Measurements from ENCODE around the gene SLC7A5. TPM values are rescaled to one million over a fixed set of nuclear protein-coding genes. Genes with fewer than 3 reads are reported as not detected.

The SLC7A5 gene
- total and polyA plus RNA-seq, 2 of the 13 experiments (the other 11 are each of a cell fraction or from before 2014, with no cell fraction given), result 79.6 to 155 TPM

DNA sequence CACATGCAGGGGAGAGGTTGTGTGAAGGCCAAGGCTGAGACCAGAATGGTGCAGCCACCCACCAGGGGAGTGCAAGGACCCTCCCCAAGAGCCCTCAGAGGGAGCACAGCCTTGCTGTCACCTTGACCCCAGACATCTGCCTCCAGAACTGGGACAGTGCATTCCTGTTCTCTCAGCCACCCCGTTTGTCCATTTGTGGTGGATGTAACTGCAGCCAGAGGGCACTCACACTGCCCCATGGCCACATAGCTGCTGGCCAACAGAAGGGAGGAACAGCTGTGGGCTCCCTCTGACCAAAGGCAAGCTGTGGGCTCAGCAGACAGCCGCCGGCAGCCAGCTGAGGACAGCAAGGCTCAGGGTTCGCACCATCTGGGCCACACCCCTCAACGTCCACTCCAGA lies 53.7 kb downstream of the SLC7A5 start (continued):
- TF ChIP-seq, protein P1, sequence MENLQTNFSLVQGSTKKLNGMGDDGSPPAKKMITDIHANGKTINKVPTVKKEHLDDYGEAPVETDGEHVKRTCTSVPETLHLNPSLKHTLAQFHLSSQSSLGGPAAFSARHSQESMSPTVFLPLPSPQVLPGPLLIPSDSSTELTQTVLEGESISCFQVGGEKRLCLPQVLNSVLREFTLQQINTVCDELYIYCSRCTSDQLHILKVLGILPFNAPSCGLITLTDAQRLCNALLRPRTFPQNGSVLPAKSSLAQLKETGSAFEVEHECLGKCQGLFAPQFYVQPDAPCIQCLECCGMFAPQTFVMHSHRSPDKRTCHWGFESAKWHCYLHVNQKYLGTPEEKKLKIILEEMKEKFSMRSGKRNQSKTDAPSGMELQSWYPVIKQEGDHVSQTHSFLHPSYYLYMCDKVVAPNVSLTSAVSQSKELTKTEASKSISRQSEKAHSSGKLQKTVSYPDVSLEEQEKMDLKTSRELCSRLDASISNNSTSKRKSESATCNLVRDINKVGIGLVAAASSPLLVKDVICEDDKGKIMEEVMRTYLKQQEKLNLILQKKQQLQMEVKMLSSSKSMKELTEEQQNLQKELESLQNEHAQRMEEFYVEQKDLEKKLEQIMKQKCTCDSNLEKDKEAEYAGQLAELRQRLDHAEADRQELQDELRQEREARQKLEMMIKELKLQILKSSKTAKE (CRISPR knock-in tag; IDR thresholded peaks at IDR 0.05; ENCODE audit: borderline replicate concordance), result peak; percentile 59; the same call in 1 of the 2 replicates
- no peak for TF ChIP-seq NONO (IDR thresholded peaks at IDR 0.05)
- peak; percentile 72 for TF ChIP-seq NONO (CRISPR knock-in tag; conservative IDR thresholded peaks at IDR 0.05)
- no peak for TF ChIP-seq NR1H2 (CRISPR knock-in tag; IDR thresholded peaks at IDR 0.05; ENCODE audit: borderline replicate concordance, low read depth)
- no peak for TF ChIP-seq ZNF549 (CRISPR knock-in tag; IDR thresholded peaks at IDR 0.05)
- TF ChIP-seq, protein P2, sequence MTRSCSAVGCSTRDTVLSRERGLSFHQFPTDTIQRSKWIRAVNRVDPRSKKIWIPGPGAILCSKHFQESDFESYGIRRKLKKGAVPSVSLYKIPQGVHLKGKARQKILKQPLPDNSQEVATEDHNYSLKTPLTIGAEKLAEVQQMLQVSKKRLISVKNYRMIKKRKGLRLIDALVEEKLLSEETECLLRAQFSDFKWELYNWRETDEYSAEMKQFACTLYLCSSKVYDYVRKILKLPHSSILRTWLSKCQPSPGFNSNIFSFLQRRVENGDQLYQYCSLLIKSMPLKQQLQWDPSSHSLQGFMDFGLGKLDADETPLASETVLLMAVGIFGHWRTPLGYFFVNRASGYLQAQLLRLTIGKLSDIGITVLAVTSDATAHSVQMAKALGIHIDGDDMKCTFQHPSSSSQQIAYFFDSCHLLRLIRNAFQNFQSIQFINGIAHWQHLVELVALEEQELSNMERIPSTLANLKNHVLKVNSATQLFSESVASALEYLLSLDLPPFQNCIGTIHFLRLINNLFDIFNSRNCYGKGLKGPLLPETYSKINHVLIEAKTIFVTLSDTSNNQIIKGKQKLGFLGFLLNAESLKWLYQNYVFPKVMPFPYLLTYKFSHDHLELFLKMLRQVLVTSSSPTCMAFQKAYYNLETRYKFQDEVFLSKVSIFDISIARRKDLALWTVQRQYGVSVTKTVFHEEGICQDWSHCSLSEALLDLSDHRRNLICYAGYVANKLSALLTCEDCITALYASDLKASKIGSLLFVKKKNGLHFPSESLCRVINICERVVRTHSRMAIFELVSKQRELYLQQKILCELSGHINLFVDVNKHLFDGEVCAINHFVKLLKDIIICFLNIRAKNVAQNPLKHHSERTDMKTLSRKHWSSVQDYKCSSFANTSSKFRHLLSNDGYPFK (CRISPR knock-in tag; IDR thresholded peaks at IDR 0.05; ENCODE audit: borderline replicate concordance), result no peak; the same call in 1 of the 2 replicates
- TF ChIP-seq RFX1 (IDR thresholded peaks at IDR 0.05), result no peak
- 0 out of 2 replicates have a peak, but pooled peaks have one; percentile 53 for TF ChIP-seq IRF2 (CRISPR knock-in tag; IDR thresholded peaks at IDR 0.05)
- TF ChIP-seq NKX3-1 (CRISPR knock-in tag; IDR thresholded peaks at IDR 0.05), result no peak
- TF ChIP-seq ZNF678 (CRISPR knock-in tag; IDR thresholded peaks at IDR 0.05), result no peak
- TF ChIP-seq, protein P3, sequence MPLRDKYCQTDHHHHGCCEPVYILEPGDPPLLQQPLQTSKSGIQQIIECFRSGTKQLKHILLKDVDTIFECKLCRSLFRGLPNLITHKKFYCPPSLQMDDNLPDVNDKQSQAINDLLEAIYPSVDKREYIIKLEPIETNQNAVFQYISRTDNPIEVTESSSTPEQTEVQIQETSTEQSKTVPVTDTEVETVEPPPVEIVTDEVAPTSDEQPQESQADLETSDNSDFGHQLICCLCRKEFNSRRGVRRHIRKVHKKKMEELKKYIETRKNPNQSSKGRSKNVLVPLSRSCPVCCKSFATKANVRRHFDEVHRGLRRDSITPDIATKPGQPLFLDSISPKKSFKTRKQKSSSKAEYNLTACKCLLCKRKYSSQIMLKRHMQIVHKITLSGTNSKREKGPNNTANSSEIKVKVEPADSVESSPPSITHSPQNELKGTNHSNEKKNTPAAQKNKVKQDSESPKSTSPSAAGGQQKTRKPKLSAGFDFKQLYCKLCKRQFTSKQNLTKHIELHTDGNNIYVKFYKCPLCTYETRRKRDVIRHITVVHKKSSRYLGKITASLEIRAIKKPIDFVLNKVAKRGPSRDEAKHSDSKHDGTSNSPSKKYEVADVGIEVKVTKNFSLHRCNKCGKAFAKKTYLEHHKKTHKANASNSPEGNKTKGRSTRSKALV (CRISPR knock-in tag; IDR thresholded peaks at IDR 0.05), result no peak
- TF ChIP-seq, protein P4, sequence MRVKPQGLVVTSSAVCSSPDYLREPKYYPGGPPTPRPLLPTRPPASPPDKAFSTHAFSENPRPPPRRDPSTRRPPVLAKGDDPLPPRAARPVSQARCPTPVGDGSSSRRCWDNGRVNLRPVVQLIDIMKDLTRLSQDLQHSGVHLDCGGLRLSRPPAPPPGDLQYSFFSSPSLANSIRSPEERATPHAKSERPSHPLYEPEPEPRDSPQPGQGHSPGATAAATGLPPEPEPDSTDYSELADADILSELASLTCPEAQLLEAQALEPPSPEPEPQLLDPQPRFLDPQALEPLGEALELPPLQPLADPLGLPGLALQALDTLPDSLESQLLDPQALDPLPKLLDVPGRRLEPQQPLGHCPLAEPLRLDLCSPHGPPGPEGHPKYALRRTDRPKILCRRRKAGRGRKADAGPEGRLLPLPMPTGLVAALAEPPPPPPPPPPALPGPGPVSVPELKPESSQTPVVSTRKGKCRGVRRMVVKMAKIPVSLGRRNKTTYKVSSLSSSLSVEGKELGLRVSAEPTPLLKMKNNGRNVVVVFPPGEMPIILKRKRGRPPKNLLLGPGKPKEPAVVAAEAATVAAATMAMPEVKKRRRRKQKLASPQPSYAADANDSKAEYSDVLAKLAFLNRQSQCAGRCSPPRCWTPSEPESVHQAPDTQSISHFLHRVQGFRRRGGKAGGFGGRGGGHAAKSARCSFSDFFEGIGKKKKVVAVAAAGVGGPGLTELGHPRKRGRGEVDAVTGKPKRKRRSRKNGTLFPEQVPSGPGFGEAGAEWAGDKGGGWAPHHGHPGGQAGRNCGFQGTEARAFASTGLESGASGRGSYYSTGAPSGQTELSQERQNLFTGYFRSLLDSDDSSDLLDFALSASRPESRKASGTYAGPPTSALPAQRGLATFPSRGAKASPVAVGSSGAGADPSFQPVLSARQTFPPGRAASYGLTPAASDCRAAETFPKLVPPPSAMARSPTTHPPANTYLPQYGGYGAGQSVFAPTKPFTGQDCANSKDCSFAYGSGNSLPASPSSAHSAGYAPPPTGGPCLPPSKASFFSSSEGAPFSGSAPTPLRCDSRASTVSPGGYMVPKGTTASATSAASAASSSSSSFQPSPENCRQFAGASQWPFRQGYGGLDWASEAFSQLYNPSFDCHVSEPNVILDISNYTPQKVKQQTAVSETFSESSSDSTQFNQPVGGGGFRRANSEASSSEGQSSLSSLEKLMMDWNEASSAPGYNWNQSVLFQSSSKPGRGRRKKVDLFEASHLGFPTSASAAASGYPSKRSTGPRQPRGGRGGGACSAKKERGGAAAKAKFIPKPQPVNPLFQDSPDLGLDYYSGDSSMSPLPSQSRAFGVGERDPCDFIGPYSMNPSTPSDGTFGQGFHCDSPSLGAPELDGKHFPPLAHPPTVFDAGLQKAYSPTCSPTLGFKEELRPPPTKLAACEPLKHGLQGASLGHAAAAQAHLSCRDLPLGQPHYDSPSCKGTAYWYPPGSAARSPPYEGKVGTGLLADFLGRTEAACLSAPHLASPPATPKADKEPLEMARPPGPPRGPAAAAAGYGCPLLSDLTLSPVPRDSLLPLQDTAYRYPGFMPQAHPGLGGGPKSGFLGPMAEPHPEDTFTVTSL (CRISPR knock-in tag; IDR thresholded peaks at IDR 0.05; ENCODE audit: borderline replicate concordance), result no peak
- TF ChIP-seq YY1 (IDR thresholded peaks at IDR 0.05; ENCODE audit: insufficient read depth, insufficient replicate concordance, low read depth, low read length), result no peak
- TF ChIP-seq CCAR2 (optimal IDR thresholded peaks at IDR 0.05; ENCODE audit: low read depth, low read length), result no peak
- TF ChIP-seq IKZF1 (IDR thresholded peaks at IDR 0.05), result no peak
- no peak for TF ChIP-seq MED8 (CRISPR knock-in tag; IDR thresholded peaks at IDR 0.05; ENCODE audit: insufficient replicate concordance)
- no peak for TF ChIP-seq ZNF569 (CRISPR knock-in tag; IDR thresholded peaks at IDR 0.05; ENCODE audit: borderline replicate concordance)
